ENCODE measurements around the gene C1orf216.

C1orf216 gene

DNA sequence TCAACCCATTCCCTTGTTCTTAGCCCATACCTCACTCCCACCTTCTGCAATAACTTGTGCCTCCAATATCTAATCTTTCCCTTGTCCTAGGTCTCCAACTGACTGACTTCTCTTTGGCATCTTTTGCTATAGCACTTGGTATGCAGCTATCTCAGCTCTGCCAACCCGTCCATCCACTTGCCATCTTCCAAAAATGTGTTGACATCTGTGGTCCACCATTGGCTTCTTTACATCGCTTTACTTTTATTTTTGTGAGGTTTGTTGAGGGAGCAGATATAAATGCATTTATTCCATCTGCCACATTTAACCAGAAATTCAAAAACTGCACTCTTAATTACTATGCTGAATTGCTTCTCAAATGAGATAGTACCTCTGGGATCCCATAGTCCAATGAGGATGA is 52.5 kb downstream of the C1orf216 start:
- TF ChIP-seq, protein P1, sequence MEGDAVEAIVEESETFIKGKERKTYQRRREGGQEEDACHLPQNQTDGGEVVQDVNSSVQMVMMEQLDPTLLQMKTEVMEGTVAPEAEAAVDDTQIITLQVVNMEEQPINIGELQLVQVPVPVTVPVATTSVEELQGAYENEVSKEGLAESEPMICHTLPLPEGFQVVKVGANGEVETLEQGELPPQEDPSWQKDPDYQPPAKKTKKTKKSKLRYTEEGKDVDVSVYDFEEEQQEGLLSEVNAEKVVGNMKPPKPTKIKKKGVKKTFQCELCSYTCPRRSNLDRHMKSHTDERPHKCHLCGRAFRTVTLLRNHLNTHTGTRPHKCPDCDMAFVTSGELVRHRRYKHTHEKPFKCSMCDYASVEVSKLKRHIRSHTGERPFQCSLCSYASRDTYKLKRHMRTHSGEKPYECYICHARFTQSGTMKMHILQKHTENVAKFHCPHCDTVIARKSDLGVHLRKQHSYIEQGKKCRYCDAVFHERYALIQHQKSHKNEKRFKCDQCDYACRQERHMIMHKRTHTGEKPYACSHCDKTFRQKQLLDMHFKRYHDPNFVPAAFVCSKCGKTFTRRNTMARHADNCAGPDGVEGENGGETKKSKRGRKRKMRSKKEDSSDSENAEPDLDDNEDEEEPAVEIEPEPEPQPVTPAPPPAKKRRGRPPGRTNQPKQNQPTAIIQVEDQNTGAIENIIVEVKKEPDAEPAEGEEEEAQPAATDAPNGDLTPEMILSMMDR (IDR thresholded peaks at IDR 0.05; ENCODE audit: low read depth, low read length), result no peak
- no peak for DNase-seq
- Histone ChIP-seq H3K4me1 (no peaks in the 10 kb centered on the region), H3K9me3 (no peaks in the 10 kb centered on the region), H3K4me3 (ENCODE audit: low read depth, low read length) (no peak overlapping the region), H3K36me3 (no peaks in the 10 kb centered on the region), H3K27me3 (no peaks in the 10 kb centered on the region)
